HG03066 (cell line): Measurements from ENCODE around the gene TRIM62.
A peak's percentile ranks its signal among the peaks of the same experiment; 100 is the strongest.

Experiments used
- ATAC-seq: cut with Tn5 transposase; IDR thresholded peaks from one replicate; pipeline ENCODE4 v1.9.1; 2021; ENCODE audit warnings: low read depth; ENCODE audit not compliant: unreplicated experiment

The TRIM62 gene

GRCh38 chr1:33180911-33181890, 642 bp downstream of the TRIM62 start:
- peak; percentile 74 for ATAC-seq

GRCh38 chr1:33180226-33180910, 1.5 kb downstream of the TRIM62 start:
- no peak for ATAC-seq

GRCh38 chr1:33178836-33179439, 2.9 kb downstream of the TRIM62 start:
- no peak for ATAC-seq

- ATAC-seq, result no peak
These were observed 3.8 kb downstream of the TRIM62 start for GRCh38 chr1:33177996-33178540.

- ATAC-seq, result no peak
These were observed 5.0 kb downstream of the TRIM62 start for GRCh38 chr1:33176887-33177286.

- no peak for ATAC-seq
These were observed 5.4 kb downstream of the TRIM62 start for GRCh38 chr1:33176362-33176850.

GRCh38 chr1:33175865-33176264, 6.0 kb downstream of the TRIM62 start:
- ATAC-seq, result no peak

GRCh38 chr1:33173091-33173490, 8.8 kb downstream of the TRIM62 start:
- no peak for ATAC-seq

- ATAC-seq, result no peak
These were observed 9.6 kb downstream of the TRIM62 start for GRCh38 chr1:33171977-33172813.

GRCh38 chr1:33170351-33171274, 11.2 kb downstream of the TRIM62 start:
- no peak for ATAC-seq

GRCh38 chr1:33169290-33170055, 12.4 kb downstream of the TRIM62 start:
- ATAC-seq, result no peak

GRCh38 chr1:33168556-33169289, 13.1 kb downstream of the TRIM62 start:
- ATAC-seq, result no peak

GRCh38 chr1:33167650-33168447, 14.0 kb downstream of the TRIM62 start:
- no peak for ATAC-seq

- no peak for ATAC-seq
These were observed 16.0 kb downstream of the TRIM62 start for GRCh38 chr1:33165809-33166208.

- no peak for ATAC-seq
These were observed 16.6 kb downstream of the TRIM62 start for GRCh38 chr1:33165209-33165608.

GRCh38 chr1:33163621-33164519, 18.0 kb downstream of the TRIM62 start:
- ATAC-seq, result no peak
